OCI-LY3 (cell line): ENCODE results near the gene ICAM2.
A peak's percentile ranks its signal among the peaks of the same experiment; 100 is the strongest.

Experiments used
- H2AFZ ChIP-seq: fragments of 200-600, 300-600 bp; shearing (Covaris generic); 2 replicates; pipeline ENCODE4 v1.6.0; 2014; ENCODE audit warnings: antibody characterized with exemption, low read depth, low read length
- H3K27ac ChIP-seq: fragments of 200-600, 300-600 bp; sonication (generic); 2 replicates; pipeline ENCODE4 v1.5.1; 2014; ENCODE audit warnings: mild to moderate bottlenecking, low read length, moderate library complexity, mixed read lengths
- H3K27me3 ChIP-seq: fragments of 200-600, 300-600 bp; sonication (generic); 2 replicates; pipeline ENCODE4 v1.6.1; 2014; ENCODE audit warnings: low read depth, low read length, mixed read lengths
- H3K36me3 ChIP-seq: fragments of 200-600, 300-600 bp; sonication (generic); replicated peaks from 2 replicates; pipeline ENCODE3; 2014; ENCODE audit warnings: low read depth, low read length, mixed read lengths
- H3K4me1 ChIP-seq: fragments of 300-600, 200-600 bp; sonication (generic); 2 replicates; pipeline ENCODE4 v1.6.1; 2014; ENCODE audit warnings: low read length, mixed read lengths
- H3K4me2 ChIP-seq: fragments of 200-600, 300-600 bp; sonication (generic); 2 replicates; pipeline ENCODE4 v1.6.1; 2014; ENCODE audit warnings: low read length, mixed read lengths
- H3K4me3 ChIP-seq: fragments of 300-600, 200-600 bp; sonication (generic); 2 replicates; pipeline ENCODE4 v1.5.1; 2014; ENCODE audit warnings: antibody characterized with exemption, mild to moderate bottlenecking, low read length, moderate library complexity
- H3K79me2 ChIP-seq: fragments of 300-600, 200-600 bp; shearing (Covaris generic); 2 replicates; pipeline ENCODE4 v1.6.1; 2014; ENCODE audit warnings: mild to moderate bottlenecking, low read length, mixed read lengths
- H3K9ac ChIP-seq: fragments of 300-600, 200-600 bp; shearing (Covaris generic); 2 replicates; pipeline ENCODE4 v1.6.0; 2014; ENCODE audit warnings: mild to moderate bottlenecking, low read length, moderate library complexity
- H3K9me3 ChIP-seq: fragments of 200-600, 300-600 bp; shearing (Covaris generic); 2 replicates; pipeline ENCODE4 v1.6.1; 2014; ENCODE audit warnings: low read length, mixed read lengths; ENCODE audit not compliant: insufficient read depth
- H4K20me1 ChIP-seq: fragments of 200-600, 300-600 bp; sonication (generic); 2 replicates; pipeline ENCODE4 v1.6.1; 2016; ENCODE audit warnings: low read length, mixed read lengths; ENCODE audit not compliant: insufficient read depth
- CTCF ChIP-seq: fragments of 200-600, 300-600 bp; sonication (generic); IDR thresholded peaks from 2 replicates; pipeline ENCODE4 v1.5.1; 2014; ENCODE audit warnings: antibody characterized with exemption, low read length, low read depth
- EZH2phosphoT487 ChIP-seq: fragments of 200-600 bp; shearing (Covaris generic); IDR thresholded peaks from 2 replicates; pipeline ENCODE4 v1.6.1; 2018; ENCODE audit warnings: antibody characterized with exemption, mixed run types, low read depth

The ICAM2 gene

GRCh38 chr17:64063088-64063487 is 42.7 kb upstream of the ICAM2 start:
- Histone ChIP-seq H3K79me2 (no peaks in the 10 kb centered on the region), H3K9me3 (no peaks in the 10 kb centered on the region), H3K27me3 (no peaks in the 10 kb centered on the region), H3K9ac (peak overlapping the region; percentile 62), H3K4me3 (peak overlapping the region; percentile 30; the same call in 1 of the 2 replicates), H3K4me2 (peak overlapping the region; percentile 69), H4K20me1 (no peaks in the 10 kb centered on the region), H2AFZ (no peak overlapping the region), H3K4me1 (peaks cover 64% of the 10 kb centered on the region), H3K36me3 (peaks cover 73% of the 10 kb centered on the region), H3K27ac (peak overlapping the region; percentile 89)
- TF ChIP-seq CTCF (no peak), EZH2phosphoT487 (no peak)

- peaks cover 66% of the 10 kb centered on the region for H3K36me3 ChIP-seq
- no peak for TF ChIP-seq CTCF
- TF ChIP-seq EZH2phosphoT487: no peak
- no peak overlapping the region for H2AFZ ChIP-seq
Measured at GRCh38 chr17:64061178-64061898, 40.9 kb upstream of the ICAM2 start.

GRCh38 chr17:64060331-64060730 is 39.9 kb upstream of the ICAM2 start:
- H3K36me3 ChIP-seq: peaks cover 69% of the 10 kb centered on the region
- H3K4me1 ChIP-seq: peaks cover 83% of the 10 kb centered on the region

More at GRCh38 chr17:64061178-64061898, 40.9 kb upstream of the ICAM2 start:
- Histone ChIP-seq H3K9me3 (no peaks in the 10 kb centered on the region), H3K4me2 (peak overlapping the region; percentile 69), H3K27me3 (no peaks in the 10 kb centered on the region), H3K4me1 (peaks cover 79% of the 10 kb centered on the region), H4K20me1 (no peaks in the 10 kb centered on the region), H3K27ac (peak overlapping the region; percentile 77), H3K79me2 (no peaks in the 10 kb centered on the region), H3K4me3 (no peak overlapping the region), H3K9ac (peak overlapping the region; percentile 11; the same call in 1 of the 2 replicates)

More at GRCh38 chr17:64060331-64060730, 39.9 kb upstream of the ICAM2 start:
- TF ChIP-seq CTCF: no peak
- no peak for TF ChIP-seq EZH2phosphoT487
- Histone ChIP-seq H2AFZ (no peak overlapping the region), H3K4me3 (no peak overlapping the region), H4K20me1 (no peaks in the 10 kb centered on the region), H3K27me3 (no peaks in the 10 kb centered on the region), H3K27ac (peak overlapping the region; percentile 77), H3K9ac (peak overlapping the region; percentile 1; the same call in 1 of the 2 replicates), H3K79me2 (no peaks in the 10 kb centered on the region), H3K4me2 (peak overlapping the region; percentile 69), H3K9me3 (no peaks in the 10 kb centered on the region)
